ENCODE measurements around the gene RINT1. TPM values are rescaled to one million over a fixed set of nuclear protein-coding genes. Genes with fewer than 3 reads are reported as not detected.

RINT1 gene
- total and polyA plus RNA-seq, 2 of the 13 experiments (the other 11 are each of a cell fraction or from before 2014, with no cell fraction given): 14.7 to 19.3 TPM

GRCh38 chr7:105580022-105580740 lies 48.2 kb downstream of the RINT1 start:
- no peak overlapping the region for H3K9ac ChIP-seq (ENCODE audit: insufficient read depth, low read depth, low read length)
- ChIA-PET POLR2A (no interaction called here), CTCF (ENCODE audit: low intra/inter-chr PET ratio, low total read pairs) (no interaction called here)
- intact Hi-C loops (cut with micrococcal nuclease; ENCODE audit: unreplicated experiment) (no loop called here), in situ Hi-C loops (cut with HindIII; ENCODE audit: extremely low pct_ligation_motif_present, low pct_unique_long_range_greater_than_20kb) (no loop called here)
- ATAC-seq: no peak
- H3K4me1 ChIP-seq (ENCODE audit: insufficient read depth, low read length): 0 out of 2 replicates have a peak, but pooled peaks cover 9% of the 10 kb centered on the region
- no peaks in the 10 kb centered on the region for H3K27me3 ChIP-seq (ENCODE audit: control insufficient read depth in 1 of 2, insufficient read depth in 2 of 2, low read length in 2 of 2)
- H3K27ac ChIP-seq (ENCODE audit: extremely low read length, insufficient read depth, low read length): no peak overlapping the region
- no peaks in the 10 kb centered on the region for H4K20me1 ChIP-seq (ENCODE audit: insufficient read depth, low read length)
- no peak overlapping the region for H2AFZ ChIP-seq (ENCODE audit: low read length)
- H3K79me2 ChIP-seq (ENCODE audit: insufficient read depth, low read length): no peaks in the 10 kb centered on the region
- DNase-seq (ENCODE audit: low spot score): no peak
- no peak overlapping the region for H3K4me2 ChIP-seq (ENCODE audit: low read depth, low read length)
- H3K36me3 ChIP-seq (replicated peaks in 1 of 2; ENCODE audit: control insufficient read depth in 1 of 2, insufficient read depth in 2 of 2, low read length in 2 of 2): no peaks in the 10 kb centered on the region
- no peak overlapping the region for H3K4me3 ChIP-seq (replicated peaks in 1 of 3; ENCODE audit: insufficient read depth in 1 of 3, low read depth in 2 of 3, low read length in 3 of 3)
- WGBS (ENCODE audit: low lambda C conversion rate): 74% methylated on average over 22 of the region's 22 CpGs
- no peak for TF ChIP-seq JARID2 (CRISPR knock-in tag; IDR thresholded peaks at IDR 0.05; ENCODE audit: insufficient replicate concordance)
- no peak for TF ChIP-seq ZNF777 (CRISPR knock-in tag; IDR thresholded peaks at IDR 0.05)
- no peak for TF ChIP-seq MXI1 (IDR thresholded peaks at IDR 0.05; ENCODE audit: borderline replicate concordance, low read depth, low read length)
- no peak for TF ChIP-seq ELF3 (CRISPR knock-in tag; IDR thresholded peaks at IDR 0.05)
- no peak for TF ChIP-seq CREM (IDR thresholded peaks at IDR 0.05)
- no peak for TF ChIP-seq CREM (CRISPR knock-in tag; IDR thresholded peaks at IDR 0.05)
- no peak for TF ChIP-seq SAP130 (CRISPR knock-in tag; IDR thresholded peaks at IDR 0.05; ENCODE audit: low read depth)
- TF ChIP-seq ZNF136 (CRISPR knock-in tag; IDR thresholded peaks at IDR 0.05; ENCODE audit: low read depth): no peak
- TF ChIP-seq ZMYM3 (CRISPR knock-in tag; IDR thresholded peaks at IDR 0.05): no peak
- BruUV-seq (replicated peaks): no TSS peak
- H3K9me3 ChIP-seq (ENCODE audit: low read length): no peaks in the 10 kb centered on the region
- no peak for FAIRE-seq
